Measurements from ENCODE around the gene ANKRD13B.

The ANKRD13B gene

DNA sequence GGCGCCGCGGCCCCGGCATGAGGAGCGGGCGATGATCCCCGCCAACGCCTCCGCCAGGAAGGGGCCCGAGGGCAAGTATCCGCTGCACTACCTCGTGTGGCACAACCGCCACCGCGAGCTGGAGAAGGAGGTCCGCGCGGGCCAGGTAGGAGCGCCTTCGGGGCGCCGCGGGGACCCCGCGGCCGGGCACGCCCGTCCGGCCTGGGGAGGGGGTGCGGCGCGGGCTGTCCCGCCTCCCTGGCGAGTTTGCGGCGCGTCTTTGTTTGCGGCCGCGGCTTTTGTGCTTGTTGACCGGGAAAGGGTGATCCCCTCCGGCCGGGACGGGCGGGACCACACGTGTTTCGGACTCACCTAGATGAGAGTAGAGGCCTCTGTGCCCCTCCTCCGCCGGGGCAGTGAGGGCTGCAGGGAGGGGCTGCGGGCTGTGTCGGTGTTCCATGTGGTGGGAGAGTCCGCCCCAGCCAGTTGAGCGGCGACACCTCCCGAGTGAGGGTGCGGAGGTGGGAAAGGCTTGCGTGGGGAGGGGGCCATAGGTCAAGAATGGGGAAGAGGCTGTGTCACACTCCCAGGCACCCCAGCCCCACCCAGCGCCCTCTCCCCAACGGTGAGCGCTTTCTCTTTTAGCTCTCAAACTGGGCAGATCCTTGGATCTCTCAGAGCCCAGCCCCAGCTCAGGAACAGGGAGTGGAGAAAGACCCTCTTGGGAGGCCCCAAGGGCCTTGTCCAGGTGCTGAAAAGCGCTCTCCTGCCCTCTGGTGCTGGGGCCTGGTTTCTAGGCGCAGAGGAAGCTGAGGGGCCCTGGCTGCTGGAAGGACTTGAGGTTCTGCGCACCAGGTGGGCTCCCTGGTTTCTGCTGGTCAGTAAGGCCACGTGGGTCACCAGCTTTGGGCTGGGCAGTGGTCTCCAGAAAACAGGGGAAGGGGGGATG is 923 bp downstream of the ANKRD13B start (continued):
- TF ChIP-seq ZNF561 (tag by site-specific recombination; IDR thresholded peaks at IDR 0.05; ENCODE audit: borderline replicate concordance) (peak; percentile 37; the same call in 1 of the 2 replicates), ZNF626 (tag by site-specific recombination; IDR thresholded peaks at IDR 0.05) (no peak), ZNF404 (tag by site-specific recombination; IDR thresholded peaks at IDR 0.05) (no peak), OSR2 (tag by site-specific recombination; IDR thresholded peaks at IDR 0.05) (no peak), ZNF341 (tag by site-specific recombination; IDR thresholded peaks at IDR 0.05; ENCODE audit: low read depth) (peak; percentile 95), ZNF621 (tag by site-specific recombination; IDR thresholded peaks at IDR 0.05) (no peak), ZBTB17 (tag by site-specific recombination; IDR thresholded peaks at IDR 0.05) (0 out of 2 replicates have a peak, but pooled peaks have one; percentile 27), TRIM28 (IDR thresholded peaks at IDR 0.05; ENCODE audit: borderline replicate concordance, low read length) (no peak), MZF1 (tag by site-specific recombination; IDR thresholded peaks at IDR 0.05; ENCODE audit: borderline replicate concordance) (no peak), ZNF23 (tag by site-specific recombination; IDR thresholded peaks at IDR 0.05; ENCODE audit: borderline replicate concordance) (no peak), ZNF837 (tag by site-specific recombination; IDR thresholded peaks at IDR 0.05) (no peak), ZNF138 (tag by site-specific recombination; IDR thresholded peaks at IDR 0.05; ENCODE audit: borderline replicate concordance) (no peak), ZNF132 (tag by site-specific recombination; IDR thresholded peaks at IDR 0.05; ENCODE audit: borderline replicate concordance) (no peak), OVOL3 (tag by site-specific recombination; IDR thresholded peaks at IDR 0.05) (no peak), ZNF560 (tag by site-specific recombination; IDR thresholded peaks at IDR 0.05; ENCODE audit: borderline replicate concordance) (no peak), ZBTB8A (tag by site-specific recombination; IDR thresholded peaks at IDR 0.05) (peak; percentile 73), ZNF335 (tag by site-specific recombination; conservative IDR thresholded peaks at IDR 0.05) (peak; percentile 93), ZNF843 (tag by site-specific recombination; IDR thresholded peaks at IDR 0.05) (no peak), ZNF146 (tag by site-specific recombination; IDR thresholded peaks at IDR 0.05) (no peak), ZNF610 (tag by site-specific recombination; IDR thresholded peaks at IDR 0.05; ENCODE audit: borderline replicate concordance) (no peak), ZNF114 (tag by site-specific recombination; IDR thresholded peaks at IDR 0.05) (no peak), ZNF133 (tag by site-specific recombination; IDR thresholded peaks at IDR 0.05) (no peak), AEBP2 (tag by site-specific recombination; IDR thresholded peaks at IDR 0.05; ENCODE audit: borderline replicate concordance) (no peak), ZNF670 (tag by site-specific recombination; IDR thresholded peaks at IDR 0.05; ENCODE audit: low read depth) (no peak), ZNF654 (tag by site-specific recombination; IDR thresholded peaks at IDR 0.05; ENCODE audit: low read depth) (no peak; the same call in 1 of the 2 replicates), MYNN (tag by site-specific recombination; IDR thresholded peaks at IDR 0.05; ENCODE audit: borderline replicate concordance) (no peak), ZNF2 (tag by site-specific recombination; IDR thresholded peaks at IDR 0.05) (no peak)
- TF ChIP-seq, protein P1, sequence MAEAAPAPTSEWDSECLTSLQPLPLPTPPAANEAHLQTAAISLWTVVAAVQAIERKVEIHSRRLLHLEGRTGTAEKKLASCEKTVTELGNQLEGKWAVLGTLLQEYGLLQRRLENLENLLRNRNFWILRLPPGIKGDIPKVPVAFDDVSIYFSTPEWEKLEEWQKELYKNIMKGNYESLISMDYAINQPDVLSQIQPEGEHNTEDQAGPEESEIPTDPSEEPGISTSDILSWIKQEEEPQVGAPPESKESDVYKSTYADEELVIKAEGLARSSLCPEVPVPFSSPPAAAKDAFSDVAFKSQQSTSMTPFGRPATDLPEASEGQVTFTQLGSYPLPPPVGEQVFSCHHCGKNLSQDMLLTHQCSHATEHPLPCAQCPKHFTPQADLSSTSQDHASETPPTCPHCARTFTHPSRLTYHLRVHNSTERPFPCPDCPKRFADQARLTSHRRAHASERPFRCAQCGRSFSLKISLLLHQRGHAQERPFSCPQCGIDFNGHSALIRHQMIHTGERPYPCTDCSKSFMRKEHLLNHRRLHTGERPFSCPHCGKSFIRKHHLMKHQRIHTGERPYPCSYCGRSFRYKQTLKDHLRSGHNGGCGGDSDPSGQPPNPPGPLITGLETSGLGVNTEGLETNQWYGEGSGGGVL (tag by site-specific recombination; IDR thresholded peaks at IDR 0.05): peak; percentile 92
- TF ChIP-seq, protein P2, sequence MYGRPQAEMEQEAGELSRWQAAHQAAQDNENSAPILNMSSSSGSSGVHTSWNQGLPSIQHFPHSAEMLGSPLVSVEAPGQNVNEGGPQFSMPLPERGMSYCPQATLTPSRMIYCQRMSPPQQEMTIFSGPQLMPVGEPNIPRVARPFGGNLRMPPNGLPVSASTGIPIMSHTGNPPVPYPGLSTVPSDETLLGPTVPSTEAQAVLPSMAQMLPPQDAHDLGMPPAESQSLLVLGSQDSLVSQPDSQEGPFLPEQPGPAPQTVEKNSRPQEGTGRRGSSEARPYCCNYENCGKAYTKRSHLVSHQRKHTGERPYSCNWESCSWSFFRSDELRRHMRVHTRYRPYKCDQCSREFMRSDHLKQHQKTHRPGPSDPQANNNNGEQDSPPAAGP (tag by site-specific recombination; IDR thresholded peaks at IDR 0.05): peak; percentile 88; the same call in 1 of the 2 replicates
- TF ChIP-seq, protein P3, sequence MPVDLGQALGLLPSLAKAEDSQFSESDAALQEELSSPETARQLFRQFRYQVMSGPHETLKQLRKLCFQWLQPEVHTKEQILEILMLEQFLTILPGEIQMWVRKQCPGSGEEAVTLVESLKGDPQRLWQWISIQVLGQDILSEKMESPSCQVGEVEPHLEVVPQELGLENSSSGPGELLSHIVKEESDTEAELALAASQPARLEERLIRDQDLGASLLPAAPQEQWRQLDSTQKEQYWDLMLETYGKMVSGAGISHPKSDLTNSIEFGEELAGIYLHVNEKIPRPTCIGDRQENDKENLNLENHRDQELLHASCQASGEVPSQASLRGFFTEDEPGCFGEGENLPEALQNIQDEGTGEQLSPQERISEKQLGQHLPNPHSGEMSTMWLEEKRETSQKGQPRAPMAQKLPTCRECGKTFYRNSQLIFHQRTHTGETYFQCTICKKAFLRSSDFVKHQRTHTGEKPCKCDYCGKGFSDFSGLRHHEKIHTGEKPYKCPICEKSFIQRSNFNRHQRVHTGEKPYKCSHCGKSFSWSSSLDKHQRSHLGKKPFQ (tag by site-specific recombination; IDR thresholded peaks at IDR 0.05): no peak
- TF ChIP-seq, protein P4, sequence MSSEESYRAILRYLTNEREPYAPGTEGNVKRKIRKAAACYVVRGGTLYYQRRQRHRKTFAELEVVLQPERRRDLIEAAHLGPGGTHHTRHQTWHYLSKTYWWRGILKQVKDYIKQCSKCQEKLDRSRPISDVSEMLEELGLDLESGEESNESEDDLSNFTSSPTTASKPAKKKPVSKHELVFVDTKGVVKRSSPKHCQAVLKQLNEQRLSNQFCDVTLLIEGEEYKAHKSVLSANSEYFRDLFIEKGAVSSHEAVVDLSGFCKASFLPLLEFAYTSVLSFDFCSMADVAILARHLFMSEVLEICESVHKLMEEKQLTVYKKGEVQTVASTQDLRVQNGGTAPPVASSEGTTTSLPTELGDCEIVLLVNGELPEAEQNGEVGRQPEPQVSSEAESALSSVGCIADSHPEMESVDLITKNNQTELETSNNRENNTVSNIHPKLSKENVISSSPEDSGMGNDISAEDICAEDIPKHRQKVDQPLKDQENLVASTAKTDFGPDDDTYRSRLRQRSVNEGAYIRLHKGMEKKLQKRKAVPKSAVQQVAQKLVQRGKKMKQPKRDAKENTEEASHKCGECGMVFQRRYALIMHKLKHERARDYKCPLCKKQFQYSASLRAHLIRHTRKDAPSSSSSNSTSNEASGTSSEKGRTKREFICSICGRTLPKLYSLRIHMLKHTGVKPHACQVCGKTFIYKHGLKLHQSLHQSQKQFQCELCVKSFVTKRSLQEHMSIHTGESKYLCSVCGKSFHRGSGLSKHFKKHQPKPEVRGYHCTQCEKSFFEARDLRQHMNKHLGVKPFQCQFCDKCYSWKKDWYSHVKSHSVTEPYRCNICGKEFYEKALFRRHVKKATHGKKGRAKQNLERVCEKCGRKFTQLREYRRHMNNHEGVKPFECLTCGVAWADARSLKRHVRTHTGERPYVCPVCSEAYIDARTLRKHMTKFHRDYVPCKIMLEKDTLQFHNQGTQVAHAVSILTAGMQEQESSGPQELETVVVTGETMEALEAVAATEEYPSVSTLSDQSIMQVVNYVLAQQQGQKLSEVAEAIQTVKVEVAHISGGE (tag by site-specific recombination; conservative IDR thresholded peaks at IDR 0.05; ENCODE audit: low read depth): peak; percentile 28
